Erythroblast (primary cell): ENCODE data around the gene GNAO1.

ENCODE experiments used
- DNase-seq, 2 experiments: peaks; one replicate each; lab custom pipeline; 2025; lab: John Stamatoyannopoulos, UW
- GATA1 ChIP-seq: IDR thresholded peaks from 2 replicates; pipeline ENCODE4 v1.6.1; 2011; ENCODE audit warnings: low read depth, mild to moderate bottlenecking, control low read depth, low read length, moderate library complexity
- POLR2A ChIP-seq: IDR thresholded peaks from 2 replicates; pipeline ENCODE4 v1.6.1; 2011; ENCODE audit warnings: mild to moderate bottlenecking, low read length

Gene GNAO1

DNA sequence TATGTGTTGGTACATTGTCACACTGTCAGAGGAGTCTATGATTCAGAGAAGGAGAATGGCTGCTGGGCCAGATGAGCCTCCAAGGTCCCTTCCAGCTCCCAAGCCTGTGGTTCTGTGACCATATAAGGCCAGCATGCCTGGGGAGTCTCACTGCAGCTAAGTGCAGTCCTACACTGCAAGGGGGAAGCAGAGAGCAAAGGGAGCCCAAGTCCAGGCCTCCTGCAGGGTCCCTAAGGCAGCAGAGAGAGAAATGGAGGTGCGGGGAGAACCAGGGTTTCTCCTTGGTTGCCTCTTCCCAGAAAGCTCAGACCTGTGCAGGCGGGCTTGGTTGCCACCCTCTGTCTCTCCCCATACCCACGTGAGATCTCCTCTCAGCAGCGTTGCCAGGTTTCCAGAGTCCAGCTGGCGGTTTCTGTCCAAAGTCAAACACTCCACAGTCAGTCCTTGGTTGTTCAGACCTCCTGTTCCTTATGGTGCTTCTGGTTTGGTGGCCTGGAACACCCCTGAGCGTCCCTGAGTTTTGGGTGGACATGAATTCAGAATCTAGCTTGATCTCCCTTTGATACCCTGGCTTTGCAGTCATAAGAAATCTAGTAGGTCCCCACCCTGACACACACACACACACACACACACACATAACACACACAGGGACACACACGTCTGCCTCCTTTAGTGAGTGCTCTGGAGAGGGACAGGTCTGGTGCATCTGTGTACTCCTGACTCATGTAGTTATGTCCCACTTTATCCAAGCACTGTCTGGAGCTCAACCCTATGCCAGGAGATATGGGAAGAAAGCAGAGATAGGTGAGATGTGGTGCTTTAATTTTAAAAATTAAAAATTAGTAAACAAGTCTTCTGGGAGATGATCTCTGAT lies 78.8 kb downstream of the GNAO1 start:
- TF ChIP-seq GATA1 (no peak), POLR2A (no peak)
- DNase-seq = no peak

DNA sequence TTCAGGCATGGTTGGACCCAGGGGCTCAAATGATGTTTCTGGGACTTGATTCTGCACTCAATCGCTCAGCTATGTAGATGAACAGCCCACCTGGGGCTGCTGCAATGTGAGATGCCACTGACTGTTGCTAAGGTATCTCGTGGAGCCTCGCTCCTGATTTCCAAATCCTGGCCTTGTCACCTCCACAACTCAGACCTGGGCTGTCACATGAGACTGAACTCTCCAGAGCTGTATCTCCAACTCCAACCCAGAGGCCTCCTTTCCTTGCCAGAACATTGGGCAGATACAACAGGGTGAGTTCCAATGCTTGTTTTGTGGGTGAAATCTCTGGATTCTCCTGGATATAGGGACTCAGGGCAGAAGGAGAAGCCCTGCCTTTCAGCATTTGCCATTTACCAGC lies 79.5 kb downstream of the GNAO1 start:
- no peak for DNase-seq
- TF ChIP-seq GATA1 (no peak), POLR2A (no peak)

- TF ChIP-seq POLR2A = no peak
- DNase-seq = no peak
These were observed 81.2 kb downstream of the GNAO1 start for GRCh38 chr16:56272583-56272894.

- no peak for TF ChIP-seq POLR2A
- no peak for TF ChIP-seq GATA1
These were observed 82.3 kb downstream of the GNAO1 start for GRCh38 chr16:56273615-56274014.

GRCh38 chr16:56274369-56274768 lies 83.1 kb downstream of the GNAO1 start:
- no peak for TF ChIP-seq POLR2A
- TF ChIP-seq GATA1 = no peak
- DNase-seq = no peak

More at GRCh38 chr16:56273615-56274014, 82.3 kb downstream of the GNAO1 start:
- DNase-seq = no peak

- no peak for TF ChIP-seq GATA1
- TF ChIP-seq POLR2A = no peak
- no peak for DNase-seq
These were observed 83.8 kb downstream of the GNAO1 start for GRCh38 chr16:56275076-56275475.

- DNase-seq = no peak
- TF ChIP-seq GATA1 (no peak), POLR2A (no peak)
These were observed 84.5 kb downstream of the GNAO1 start for GRCh38 chr16:56275801-56276200.

DNA sequence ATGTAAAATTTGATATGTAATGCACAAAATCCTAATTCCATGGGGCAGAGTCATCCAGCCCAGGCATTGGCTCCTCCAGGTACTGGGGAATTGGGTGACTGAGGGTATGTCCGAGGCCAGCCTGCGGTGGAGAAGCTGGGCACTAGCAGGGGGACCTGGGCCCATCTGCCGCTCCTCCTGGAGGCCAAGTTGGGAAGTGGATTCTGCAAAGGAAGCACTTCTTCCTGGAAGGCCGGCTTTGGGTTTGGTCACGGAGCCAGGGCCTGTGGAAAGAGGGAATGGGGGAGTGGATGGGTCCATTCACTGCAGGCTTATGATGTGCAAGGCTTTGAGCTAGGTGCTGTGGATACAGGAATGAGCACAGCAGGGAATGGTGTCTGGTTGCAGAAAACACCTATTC lies 85.8 kb downstream of the GNAO1 start:
- DNase-seq = no peak
- TF ChIP-seq GATA1 (no peak), POLR2A (no peak)

GRCh38 chr16:56278196-56278855 lies 87.0 kb downstream of the GNAO1 start:
- DNase-seq = peak in 1 of 2 experiments; percentile 15
- TF ChIP-seq POLR2A = no peak
- no peak for TF ChIP-seq GATA1

DNA sequence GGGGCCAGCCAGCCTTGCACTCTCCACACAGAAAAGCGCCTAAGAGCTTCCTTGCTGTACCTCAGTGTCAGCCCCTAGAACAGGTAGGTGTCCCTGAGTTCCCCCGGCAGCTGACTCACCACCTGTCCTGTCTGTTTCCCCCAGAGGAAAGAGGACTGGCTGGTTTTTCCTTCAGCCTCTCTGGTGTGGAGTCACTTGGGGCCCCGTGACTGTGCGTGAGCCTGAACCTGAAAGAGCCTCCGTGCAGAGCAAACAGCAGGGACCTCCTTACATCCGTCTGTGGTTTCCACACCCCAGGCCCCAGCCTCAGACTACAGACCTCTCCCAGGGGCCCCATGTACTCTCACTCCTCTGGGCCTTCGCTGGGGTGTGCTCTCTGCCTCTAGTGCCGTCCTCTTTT lies 87.8 kb downstream of the GNAO1 start:
- DNase-seq = no peak
- TF ChIP-seq GATA1 (no peak), POLR2A (no peak)

DNA sequence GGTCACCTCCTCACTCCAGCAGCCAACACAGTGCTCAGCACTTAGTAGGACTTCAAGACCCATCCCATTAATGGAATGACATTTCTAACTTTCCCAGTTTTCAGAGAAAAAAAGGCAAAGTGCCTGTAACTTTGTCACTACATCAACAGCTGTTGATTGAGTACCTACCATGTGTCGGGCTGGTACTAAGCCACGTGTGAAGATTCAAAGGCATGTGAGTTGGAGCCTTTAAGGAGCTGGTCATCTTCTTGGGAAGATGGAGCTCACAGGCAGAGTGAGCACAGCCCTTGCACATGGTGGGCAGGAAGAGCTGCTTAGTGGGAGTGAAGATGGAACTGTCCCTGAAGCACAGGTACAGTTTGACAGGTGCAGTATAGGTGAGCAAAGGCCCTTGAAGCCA lies 88.6 kb downstream of the GNAO1 start:
- no peak for DNase-seq
- TF ChIP-seq POLR2A = no peak
- TF ChIP-seq GATA1 = no peak

DNA sequence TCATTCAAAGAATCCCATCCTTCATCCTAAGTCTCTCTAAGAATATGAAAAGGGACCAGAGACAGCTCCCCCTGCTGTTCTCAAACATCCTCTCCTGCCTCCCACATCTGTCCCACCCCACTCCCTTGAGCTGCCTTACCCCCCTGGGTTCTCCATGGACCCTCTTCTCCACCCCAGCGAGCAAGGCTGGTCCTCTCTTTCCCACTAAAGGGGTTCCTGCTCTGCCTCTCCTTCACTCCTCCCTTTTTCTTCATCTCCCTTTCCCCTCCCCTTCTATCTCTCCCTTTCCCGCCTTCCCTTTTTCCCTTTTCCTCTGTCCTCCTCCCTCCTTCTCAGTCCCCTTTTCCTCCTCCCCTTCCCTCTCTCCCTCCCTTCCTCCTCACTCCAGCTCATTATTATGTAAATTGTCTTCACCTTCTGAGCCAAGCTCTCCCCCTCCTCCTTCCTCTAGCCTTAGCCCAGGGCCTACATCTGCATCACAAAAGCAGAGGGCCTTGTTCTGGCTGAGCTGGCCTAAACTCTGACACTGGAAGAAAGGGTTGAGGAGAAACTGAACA lies 90.0 kb downstream of the GNAO1 start:
- TF ChIP-seq GATA1 (no peak), POLR2A (no peak)
- DNase-seq = peak in 1 of 2 experiments; percentile 6

DNA sequence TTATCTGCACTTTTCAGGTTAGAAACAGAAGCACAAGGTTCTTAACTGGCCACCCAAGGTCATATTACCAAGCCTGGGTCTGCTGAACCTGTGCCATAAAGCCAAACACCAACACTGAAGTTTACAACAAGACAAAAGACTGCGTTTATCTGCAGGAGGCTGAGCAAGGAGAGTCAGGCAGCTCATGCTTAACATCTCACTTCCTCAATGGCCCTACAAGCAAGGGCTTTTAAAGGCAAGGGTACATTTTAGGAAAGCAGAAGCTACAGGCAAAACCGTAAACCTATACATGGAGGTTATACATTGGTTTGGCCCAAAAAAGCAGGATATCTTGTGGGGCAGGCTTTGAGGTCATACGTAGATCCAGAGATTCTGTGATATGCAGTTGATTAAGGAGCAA lies 91.2 kb downstream of the GNAO1 start:
- TF ChIP-seq GATA1 (no peak), POLR2A (no peak)
- DNase-seq = no peak

DNA sequence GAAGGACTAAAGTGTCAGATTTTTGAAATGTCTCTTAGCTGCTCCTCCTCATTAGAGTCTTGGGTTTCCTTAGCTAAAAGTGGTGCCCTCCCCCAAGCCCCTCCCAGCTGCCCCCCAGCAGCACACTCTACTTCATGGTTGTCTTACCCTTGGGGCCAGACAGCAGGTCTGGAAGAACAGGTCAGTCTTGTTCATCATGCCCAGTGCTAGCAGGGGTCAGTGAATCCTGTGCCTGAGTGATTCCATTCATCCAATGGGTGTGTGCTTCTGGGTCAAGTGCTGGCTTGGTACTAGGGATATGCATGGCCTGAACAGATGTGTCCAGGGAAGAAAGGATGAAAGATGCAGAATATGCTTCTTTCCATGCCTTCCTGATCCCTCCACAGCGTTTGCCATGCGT lies 93.2 kb downstream of the GNAO1 start:
- TF ChIP-seq GATA1 (no peak), POLR2A (no peak)
- no peak for DNase-seq
